HG03432 (cell line): ENCODE data around the gene HSFX2.
"Not testable (repeated sequence)": the region's sequence is repeated elsewhere in the genome, so short reads cannot be mapped to it uniquely, and the experiment has no call there.

Experiments used
- ATAC-seq: cut with Tn5 transposase; IDR thresholded peaks from one replicate; pipeline ENCODE4 v1.9.1; 2021; ENCODE audit warnings: mild to moderate bottlenecking, moderate library complexity; ENCODE audit not compliant: unreplicated experiment

The HSFX2 gene

GRCh38 chrX:149590993-149591392 lies 4.1 kb downstream of the HSFX2 start:
- not testable (repeated sequence) for ATAC-seq

- not testable (repeated sequence) for ATAC-seq
Observed at GRCh38 chrX:149587359-149587758, 7.8 kb downstream of the HSFX2 start, which contains the start of gene MAGEA9B. MAGEA9B (minus strand) TSS chrX:149587459; CDS start chrX:149583179, 4,280 bp downstream.

- ATAC-seq: not testable (repeated sequence)
Observed at GRCh38 chrX:149585631-149586030, 9.5 kb downstream of the HSFX2 start.

- ATAC-seq: peak; percentile 100
Observed at GRCh38 chrX:149573456-149573855, 21.7 kb downstream of the HSFX2 start.

GRCh38 chrX:149572743-149573142 lies 22.4 kb downstream of the HSFX2 start:
- no peak for ATAC-seq

GRCh38 chrX:149571770-149572169 lies 23.3 kb downstream of the HSFX2 start:
- no peak for ATAC-seq

GRCh38 chrX:149570668-149571067 lies 24.4 kb downstream of the HSFX2 start:
- no peak for ATAC-seq

- peak; percentile 28 for ATAC-seq
Observed at GRCh38 chrX:149569770-149570169, 25.3 kb downstream of the HSFX2 start.

- ATAC-seq: no peak
Observed at GRCh38 chrX:149568701-149569296, 26.3 kb downstream of the HSFX2 start.

- ATAC-seq: no peak
Observed at GRCh38 chrX:149567621-149568417, 27.3 kb downstream of the HSFX2 start.

GRCh38 chrX:149563359-149563758 lies 31.8 kb downstream of the HSFX2 start:
- no peak for ATAC-seq

GRCh38 chrX:149555251-149555650 lies 39.9 kb downstream of the HSFX2 start:
- not testable (repeated sequence) for ATAC-seq

GRCh38 chrX:149551939-149552248 lies 43.2 kb downstream of the HSFX2 start:
- not testable (repeated sequence) for ATAC-seq

GRCh38 chrX:149551245-149551938 lies 43.7 kb downstream of the HSFX2 start:
- ATAC-seq: peak; percentile 59

GRCh38 chrX:149550454-149550853 lies 44.7 kb downstream of the HSFX2 start:
- ATAC-seq: not testable (repeated sequence)

GRCh38 chrX:149549701-149550100 lies 45.4 kb downstream of the HSFX2 start, which contains the start of gene HSFX3:
HSFX3 (minus strand) TSS chrX:149549924; CDS start chrX:149549852, 72 bp downstream.
- ATAC-seq: not testable (repeated sequence)

- not testable (repeated sequence) for ATAC-seq
Observed at GRCh38 chrX:149547782-149548181, 47.3 kb downstream of the HSFX2 start.

- ATAC-seq: not testable (repeated sequence)
Observed at GRCh38 chrX:149546962-149547361, 48.2 kb downstream of the HSFX2 start.

GRCh38 chrX:149545545-149546543 lies 49.3 kb downstream of the HSFX2 start:
- ATAC-seq: not testable (repeated sequence)
